Kidney epithelial cell (primary cell): ENCODE measurements around the gene PLK3. TPM values are rescaled to one million over a fixed set of nuclear protein-coding genes. Genes with fewer than 3 reads are reported as not detected.
A peak's percentile ranks its signal among the peaks of the same experiment; 100 is the strongest.
"Not testable (repeated sequence)": the region's sequence is repeated elsewhere in the genome, so short reads cannot be mapped to it uniquely, and the experiment has no call there.

Experiments
- DNase-seq: peaks from one replicate; pipeline ENCODE4 v3.0.0-alpha.2; 2010; ENCODE audit warnings: low read depth
- H3K27me3 ChIP-seq: 2 replicates; pipeline ENCODE4 v1.6.0; 2011; ENCODE audit warnings: low read length; ENCODE audit not compliant: control insufficient read depth, insufficient read depth
- H3K36me3 ChIP-seq: 2 replicates; pipeline ENCODE4 v1.5.1; 2011; ENCODE audit warnings: low read length; ENCODE audit not compliant: control insufficient read depth, insufficient read depth
- H3K4me3 ChIP-seq: 2 replicates; pipeline ENCODE4 v1.5.1; 2011; ENCODE audit warnings: low read depth, mild to moderate bottlenecking, control low read depth, low read length
- CTCF ChIP-seq: IDR thresholded peaks from 2 replicates; pipeline ENCODE4 v1.5.1; 2011; ENCODE audit warnings: mild to moderate bottlenecking, moderate library complexity, low read length, control low read depth, inconsistent platforms; ENCODE audit not compliant: insufficient read depth, poor library complexity, severe bottlenecking
- total RNA-seq: library from RNA; depleted of rRNA; stranded (reverse); fragments of >200 nt; gene quantifications from 2 replicates; pipeline ENCODE4 v1.2.3, GENCODE V29; 2015

The PLK3 gene
- total RNA-seq, result 53.7 and 85.0 TPM in 2 replicates

- Histone ChIP-seq H3K36me3 (peaks cover 8% of the 10 kb centered on the region), H3K27me3 (no peaks in the 10 kb centered on the region), H3K4me3 (peak within 1 kb of the TSS; percentile 70)
- peak; percentile 76 for DNase-seq
- TF ChIP-seq CTCF, result peak; percentile 98
Observed at GRCh38 chr1:44799770-44800584, at the start of gene PLK3. PLK3 (plus strand) TSS chr1:44800377; CDS start chr1:44800464, 87 bp downstream.

GRCh38 chr1:44757420-44757819 lies 42.8 kb upstream of the PLK3 start:
- Histone ChIP-seq H3K36me3 (peaks cover 4% of the 10 kb centered on the region), H3K27me3 (no peaks in the 10 kb centered on the region), H3K4me3 (no peak overlapping the region)
- no peak for DNase-seq
- TF ChIP-seq CTCF, result no peak

- no peak overlapping the region for H3K4me3 ChIP-seq
- H3K36me3 ChIP-seq, result peaks cover 4% of the 10 kb centered on the region
- no peak for DNase-seq
- no peaks in the 10 kb centered on the region for H3K27me3 ChIP-seq
- TF ChIP-seq CTCF, result no peak
Observed at GRCh38 chr1:44759077-44759476, 41.1 kb upstream of the PLK3 start.

- no peaks in the 10 kb centered on the region for H3K27me3 ChIP-seq
- peaks cover 3% of the 10 kb centered on the region for H3K36me3 ChIP-seq
- TF ChIP-seq CTCF, result no peak
- no peak for DNase-seq
- no peak overlapping the region for H3K4me3 ChIP-seq
Observed at GRCh38 chr1:44760876-44761275, 39.3 kb upstream of the PLK3 start.

- DNase-seq, H3K36me3 ChIP-seq, H3K4me3 ChIP-seq, H3K27me3 ChIP-seq: not testable (repeated sequence)
Observed at GRCh38 chr1:44766421-44766820, 33.8 kb upstream of the PLK3 start.

GRCh38 chr1:44775078-44775929 lies 24.9 kb upstream of the PLK3 start, which contains the start of gene RPS8:
RPS8 (plus strand) TSS chr1:44775540; CDS start chr1:44775597, 57 bp downstream.
- H3K36me3 ChIP-seq, result peaks cover 1% of the 10 kb centered on the region
- no peaks in the 10 kb centered on the region for H3K27me3 ChIP-seq
- TF ChIP-seq CTCF, result no peak
- H3K4me3 ChIP-seq, result peak within 1 kb of the TSS; percentile 80
- peak; percentile 78 for DNase-seq
